Panc1 (cell line): ENCODE data around the gene SLF1.

Experiments
- POLR2AphosphoS5 ChIP-seq: IDR thresholded peaks from 2 replicates; pipeline ENCODE4 v1.6.1; 2012; ENCODE audit warnings: mild to moderate bottlenecking, low read depth, low read length, moderate library complexity
- SIN3A ChIP-seq: IDR thresholded peaks from 2 replicates; pipeline ENCODE4 v1.6.1; 2012; ENCODE audit warnings: low read depth, mild to moderate bottlenecking, low read length, moderate library complexity, borderline replicate concordance; ENCODE audit not compliant: insufficient read depth
- TF ChIP-seq, protein P1 (sequence below): fragments of 450-650 bp; IDR thresholded peaks from 2 replicates; pipeline ENCODE4 v1.5.1; 2017; ENCODE audit warnings: mild to moderate bottlenecking
- TF ChIP-seq, protein P2 (sequence below), 2 experiments: IDR thresholded peaks; 2 replicates each; pipeline ENCODE4 v1.6.1; 2011 to 2012; ENCODE audit warnings: low read depth in 2 of 2, control low read depth in 1 of 2, low read length in 1 of 2, mild to moderate bottlenecking in 1 of 2, moderate library complexity in 1 of 2; ENCODE audit not compliant: insufficient read depth in 1 of 2

DNA sequence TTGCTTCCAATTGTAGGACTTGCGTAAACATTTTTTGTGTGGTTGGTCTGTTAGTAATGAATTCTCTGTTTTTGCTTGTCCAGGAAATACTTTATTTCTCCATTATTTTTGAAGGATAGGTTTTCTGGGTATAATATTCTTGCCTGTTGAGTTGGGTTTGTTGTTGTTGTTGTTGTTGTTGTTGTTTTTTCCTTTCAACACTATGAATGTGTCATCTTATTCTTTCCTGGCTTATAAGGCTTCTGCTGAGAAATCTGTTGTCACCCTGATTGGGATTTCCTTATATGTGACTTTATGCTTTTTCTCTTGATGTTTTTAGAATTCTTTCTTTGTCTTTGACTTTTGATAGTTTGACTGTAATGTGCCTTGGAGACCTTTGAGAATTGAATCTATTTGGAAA lies 39.8 kb downstream of the SLF1 start:
- TF ChIP-seq, protein P1, sequence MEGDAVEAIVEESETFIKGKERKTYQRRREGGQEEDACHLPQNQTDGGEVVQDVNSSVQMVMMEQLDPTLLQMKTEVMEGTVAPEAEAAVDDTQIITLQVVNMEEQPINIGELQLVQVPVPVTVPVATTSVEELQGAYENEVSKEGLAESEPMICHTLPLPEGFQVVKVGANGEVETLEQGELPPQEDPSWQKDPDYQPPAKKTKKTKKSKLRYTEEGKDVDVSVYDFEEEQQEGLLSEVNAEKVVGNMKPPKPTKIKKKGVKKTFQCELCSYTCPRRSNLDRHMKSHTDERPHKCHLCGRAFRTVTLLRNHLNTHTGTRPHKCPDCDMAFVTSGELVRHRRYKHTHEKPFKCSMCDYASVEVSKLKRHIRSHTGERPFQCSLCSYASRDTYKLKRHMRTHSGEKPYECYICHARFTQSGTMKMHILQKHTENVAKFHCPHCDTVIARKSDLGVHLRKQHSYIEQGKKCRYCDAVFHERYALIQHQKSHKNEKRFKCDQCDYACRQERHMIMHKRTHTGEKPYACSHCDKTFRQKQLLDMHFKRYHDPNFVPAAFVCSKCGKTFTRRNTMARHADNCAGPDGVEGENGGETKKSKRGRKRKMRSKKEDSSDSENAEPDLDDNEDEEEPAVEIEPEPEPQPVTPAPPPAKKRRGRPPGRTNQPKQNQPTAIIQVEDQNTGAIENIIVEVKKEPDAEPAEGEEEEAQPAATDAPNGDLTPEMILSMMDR, result no peak
- TF ChIP-seq, protein P2, sequence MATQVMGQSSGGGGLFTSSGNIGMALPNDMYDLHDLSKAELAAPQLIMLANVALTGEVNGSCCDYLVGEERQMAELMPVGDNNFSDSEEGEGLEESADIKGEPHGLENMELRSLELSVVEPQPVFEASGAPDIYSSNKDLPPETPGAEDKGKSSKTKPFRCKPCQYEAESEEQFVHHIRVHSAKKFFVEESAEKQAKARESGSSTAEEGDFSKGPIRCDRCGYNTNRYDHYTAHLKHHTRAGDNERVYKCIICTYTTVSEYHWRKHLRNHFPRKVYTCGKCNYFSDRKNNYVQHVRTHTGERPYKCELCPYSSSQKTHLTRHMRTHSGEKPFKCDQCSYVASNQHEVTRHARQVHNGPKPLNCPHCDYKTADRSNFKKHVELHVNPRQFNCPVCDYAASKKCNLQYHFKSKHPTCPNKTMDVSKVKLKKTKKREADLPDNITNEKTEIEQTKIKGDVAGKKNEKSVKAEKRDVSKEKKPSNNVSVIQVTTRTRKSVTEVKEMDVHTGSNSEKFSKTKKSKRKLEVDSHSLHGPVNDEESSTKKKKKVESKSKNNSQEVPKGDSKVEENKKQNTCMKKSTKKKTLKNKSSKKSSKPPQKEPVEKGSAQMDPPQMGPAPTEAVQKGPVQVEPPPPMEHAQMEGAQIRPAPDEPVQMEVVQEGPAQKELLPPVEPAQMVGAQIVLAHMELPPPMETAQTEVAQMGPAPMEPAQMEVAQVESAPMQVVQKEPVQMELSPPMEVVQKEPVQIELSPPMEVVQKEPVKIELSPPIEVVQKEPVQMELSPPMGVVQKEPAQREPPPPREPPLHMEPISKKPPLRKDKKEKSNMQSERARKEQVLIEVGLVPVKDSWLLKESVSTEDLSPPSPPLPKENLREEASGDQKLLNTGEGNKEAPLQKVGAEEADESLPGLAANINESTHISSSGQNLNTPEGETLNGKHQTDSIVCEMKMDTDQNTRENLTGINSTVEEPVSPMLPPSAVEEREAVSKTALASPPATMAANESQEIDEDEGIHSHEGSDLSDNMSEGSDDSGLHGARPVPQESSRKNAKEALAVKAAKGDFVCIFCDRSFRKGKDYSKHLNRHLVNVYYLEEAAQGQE (IDR thresholded peaks at IDR 0.05; ENCODE audit: insufficient read depth in 1 of 2, low read depth in 2 of 2, low read length in 1 of 2), result no peak
- TF ChIP-seq SIN3A, result no peak
- no peak for TF ChIP-seq POLR2AphosphoS5
